GM19025 (cell line): ENCODE measurements around the gene VASN.
"Not testable (repeated sequence)": the region's sequence is repeated elsewhere in the genome, so short reads cannot be mapped to it uniquely, and the experiment has no call there.

Experiments used
- ATAC-seq: cut with Tn5 transposase; IDR thresholded peaks from one replicate; pipeline ENCODE4 v1.9.1; 2021; ENCODE audit warnings: mild to moderate bottlenecking, low read depth, moderate library complexity; ENCODE audit not compliant: unreplicated experiment

VASN gene

GRCh38 chr16:4336701-4337539, 34.7 kb upstream of the VASN start:
- ATAC-seq: no peak

GRCh38 chr16:4337540-4338088, 34.0 kb upstream of the VASN start:
- no peak for ATAC-seq

- no peak for ATAC-seq
These were observed 33.5 kb upstream of the VASN start for GRCh38 chr16:4338125-4338582.

- no peak for ATAC-seq
These were observed 32.8 kb upstream of the VASN start for GRCh38 chr16:4338712-4339299.

GRCh38 chr16:4339455-4339854, 32.2 kb upstream of the VASN start:
- ATAC-seq: no peak

- ATAC-seq: no peak
These were observed 31.7 kb upstream of the VASN start for GRCh38 chr16:4339909-4340308.

- no peak for ATAC-seq
These were observed 31.2 kb upstream of the VASN start for GRCh38 chr16:4340443-4340842.

- no peak for ATAC-seq
These were observed 30.4 kb upstream of the VASN start for GRCh38 chr16:4341250-4341649.

GRCh38 chr16:4342866-4343744, 28.5 kb upstream of the VASN start:
- no peak for ATAC-seq

GRCh38 chr16:4344300-4344982, 27.2 kb upstream of the VASN start:
- ATAC-seq: not testable (repeated sequence)

- no peak for ATAC-seq
These were observed 26.4 kb upstream of the VASN start for GRCh38 chr16:4344983-4345835.

GRCh38 chr16:4345836-4346781, 25.5 kb upstream of the VASN start:
- ATAC-seq: no peak

GRCh38 chr16:4347010-4347409, 24.6 kb upstream of the VASN start:
- no peak for ATAC-seq

GRCh38 chr16:4347765-4348509, 23.7 kb upstream of the VASN start:
- ATAC-seq: no peak

- ATAC-seq: no peak
These were observed 22.3 kb upstream of the VASN start for GRCh38 chr16:4349332-4349731.

GRCh38 chr16:4350365-4350786, 21.3 kb upstream of the VASN start:
- ATAC-seq: no peak
